ENCODE data around the gene LILRA5.

DNA sequence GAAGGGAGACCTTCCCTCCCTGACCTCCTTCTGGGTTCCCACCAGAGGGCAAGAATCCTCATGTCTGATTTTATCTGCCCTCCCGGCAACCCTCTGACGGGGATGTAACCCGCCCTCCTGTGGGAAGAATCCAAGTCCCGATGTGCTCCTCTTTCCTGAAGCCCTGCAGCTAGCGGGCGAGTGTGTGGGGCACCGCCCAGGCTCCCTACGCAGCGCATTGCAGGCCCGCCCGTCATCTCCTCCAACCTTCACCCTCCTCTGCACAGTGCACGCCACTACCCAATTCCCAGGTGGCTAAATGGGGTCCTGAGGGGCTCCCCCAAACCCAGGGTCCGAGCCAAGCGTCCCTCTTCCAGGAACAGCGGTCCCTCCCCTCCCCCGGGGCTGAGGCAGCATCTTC, 44.4 kb upstream of the LILRA5 start:
- no peak for TF ChIP-seq CTCF (IDR thresholded peaks at IDR 0.05)
- TF ChIP-seq POLR2A (IDR thresholded peaks at IDR 0.05): no peak

All from ovary (tissue), 3 donors.